GM19372 (cell line): ENCODE data around the gene C16orf92.
"Not testable (repeated sequence)": the region's sequence is repeated elsewhere in the genome, so short reads cannot be mapped to it uniquely, and the experiment has no call there.

Experiments
- ATAC-seq: cut with Tn5 transposase; IDR thresholded peaks from one replicate; pipeline ENCODE4 v1.9.1; 2021; ENCODE audit warnings: mild to moderate bottlenecking, low read depth, moderate library complexity; ENCODE audit not compliant: unreplicated experiment

Gene C16orf92

GRCh38 chr16:30003670-30004423, 19.2 kb upstream of the C16orf92 start:
- no peak for ATAC-seq

DNA sequence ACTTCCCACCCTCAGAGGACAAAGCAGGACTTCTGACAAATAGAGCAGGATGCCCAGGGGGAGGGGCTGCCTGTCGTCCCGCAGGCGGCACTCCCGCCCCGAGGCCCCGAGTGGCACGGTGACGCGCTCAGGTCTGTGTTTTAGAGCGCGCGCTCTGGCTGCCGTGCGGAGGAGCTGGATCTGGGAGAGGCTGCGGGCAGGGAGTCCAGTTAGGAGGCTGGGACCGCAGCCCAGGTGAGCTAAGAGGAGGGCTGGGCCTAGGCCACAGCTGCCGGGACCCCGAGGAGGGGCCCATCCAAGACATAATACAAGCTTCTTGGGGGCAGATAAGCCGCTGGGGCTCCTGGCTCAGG, 18.6 kb upstream of the C16orf92 start:
- ATAC-seq, result no peak

- no peak for ATAC-seq
These were observed 18.2 kb upstream of the C16orf92 start for GRCh38 chr16:30004811-30005242.

DNA sequence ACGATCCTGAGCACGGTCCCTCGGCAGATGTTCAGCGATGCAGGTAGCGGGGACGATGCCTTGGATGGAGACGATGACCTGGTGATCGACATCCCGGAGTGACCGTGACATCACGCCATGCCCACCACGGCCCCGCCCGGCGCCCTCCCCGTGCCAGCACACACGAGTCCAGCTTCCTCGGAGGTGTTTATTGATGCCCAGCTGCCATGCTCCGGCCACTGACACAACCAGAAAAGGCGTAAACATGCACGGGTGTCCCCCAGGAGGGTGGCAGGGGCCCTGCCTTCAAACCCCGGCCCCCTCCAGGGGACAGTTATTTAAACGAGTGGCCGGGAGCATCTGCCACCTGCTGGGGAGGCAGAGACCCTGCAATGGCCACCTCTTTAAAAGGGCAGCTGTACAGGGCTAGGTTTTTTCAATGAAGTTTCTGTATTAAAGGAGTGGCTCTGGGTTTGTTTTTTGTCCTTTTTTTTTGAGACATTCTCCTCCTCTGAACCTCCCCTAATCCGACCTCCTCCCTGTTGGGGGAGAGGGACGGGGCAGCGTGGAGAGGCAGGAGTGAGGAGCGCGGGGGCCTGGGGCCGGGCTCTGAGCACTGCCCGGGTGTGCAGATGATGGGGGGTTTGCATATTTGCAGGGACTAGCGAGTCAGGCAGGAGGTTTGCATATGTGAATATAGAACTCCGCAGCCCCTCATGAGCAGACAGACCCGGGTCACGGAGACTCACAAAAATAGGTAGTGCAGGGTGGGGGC, 17.5 kb upstream of the C16orf92 start:
- no peak for ATAC-seq

DNA sequence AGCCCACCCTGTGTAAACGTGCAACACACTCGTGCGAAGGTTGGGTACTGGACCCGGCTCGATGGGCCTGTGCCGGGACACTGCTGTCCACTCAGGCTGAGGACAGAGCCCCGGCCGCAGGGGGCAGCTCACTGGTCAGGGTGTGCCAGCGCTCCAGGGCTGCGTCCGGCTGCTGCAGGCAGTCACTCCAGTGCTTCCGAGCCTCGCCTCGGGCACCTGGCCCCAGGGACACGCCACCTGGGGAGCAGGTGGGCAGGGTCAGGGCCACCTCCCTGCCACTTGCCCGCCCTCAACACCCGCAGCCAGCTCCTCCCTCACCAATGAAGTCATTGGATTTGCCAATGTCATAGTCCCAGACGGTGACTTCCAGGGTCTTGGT, 16.9 kb upstream of the C16orf92 start:
- no peak for ATAC-seq

DNA sequence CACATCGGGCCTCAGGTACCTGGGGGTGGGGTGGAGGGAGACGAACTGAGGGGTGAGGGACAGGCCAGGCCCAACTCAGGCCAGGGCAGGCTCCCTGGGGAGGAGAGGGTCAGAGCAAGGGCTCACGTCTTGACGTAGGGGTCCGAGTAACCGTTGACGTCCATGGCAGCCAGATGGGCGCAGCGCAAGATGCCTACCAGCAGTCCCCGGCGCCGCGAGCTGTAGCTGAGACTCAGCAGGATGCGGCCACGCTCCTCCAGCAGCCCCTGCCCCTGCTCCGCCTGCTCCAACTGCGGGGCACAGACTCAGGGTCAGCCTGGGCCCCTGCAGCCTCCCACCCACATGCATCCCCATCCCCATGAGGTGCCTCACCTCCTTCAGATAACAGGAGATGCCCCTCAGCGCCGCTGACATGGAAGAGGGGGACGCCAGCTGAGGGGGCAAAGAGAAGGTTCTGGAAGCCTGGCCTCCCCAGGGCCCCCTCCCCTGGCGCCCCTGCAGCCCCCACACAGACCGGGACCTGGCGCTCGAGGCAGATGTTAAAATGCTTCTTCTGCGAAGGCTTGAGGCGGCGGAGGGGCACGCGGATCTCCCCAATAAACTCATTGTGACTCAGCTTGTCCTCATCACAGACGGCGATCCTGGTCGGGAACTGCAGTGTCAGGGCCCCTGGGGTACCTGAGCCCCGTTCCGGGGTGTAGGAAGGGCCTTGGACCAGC, 16.2 kb upstream of the C16orf92 start:
- ATAC-seq, result no peak

DNA sequence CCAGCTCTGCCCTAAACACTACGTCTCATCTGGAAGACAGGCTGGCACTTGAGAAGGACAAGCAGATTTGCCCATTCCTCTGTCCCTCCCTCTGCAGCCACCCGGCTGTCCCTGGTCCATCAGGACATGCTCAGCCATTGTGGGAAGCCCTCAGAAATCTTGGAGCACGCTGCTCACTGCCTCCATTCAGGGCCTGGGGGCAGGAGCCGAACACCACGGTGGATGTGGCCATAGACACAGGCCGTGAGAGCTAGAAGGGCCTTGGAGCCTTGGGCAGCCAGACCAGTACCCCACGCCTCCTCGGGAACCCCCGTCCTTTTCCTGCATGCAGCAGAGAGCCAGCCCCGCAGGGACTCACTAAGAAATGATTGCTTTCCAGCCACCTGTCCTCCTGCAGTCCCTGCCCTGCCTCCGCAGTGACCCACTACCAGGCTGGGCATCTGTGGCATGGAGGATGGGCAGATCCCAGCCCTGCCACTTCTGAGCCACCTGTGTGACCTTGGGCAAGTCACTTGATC, 15.6 kb upstream of the C16orf92 start:
- no peak for ATAC-seq

GRCh38 chr16:30009085-30009862, 13.7 kb upstream of the C16orf92 start:
- no peak for ATAC-seq

DNA sequence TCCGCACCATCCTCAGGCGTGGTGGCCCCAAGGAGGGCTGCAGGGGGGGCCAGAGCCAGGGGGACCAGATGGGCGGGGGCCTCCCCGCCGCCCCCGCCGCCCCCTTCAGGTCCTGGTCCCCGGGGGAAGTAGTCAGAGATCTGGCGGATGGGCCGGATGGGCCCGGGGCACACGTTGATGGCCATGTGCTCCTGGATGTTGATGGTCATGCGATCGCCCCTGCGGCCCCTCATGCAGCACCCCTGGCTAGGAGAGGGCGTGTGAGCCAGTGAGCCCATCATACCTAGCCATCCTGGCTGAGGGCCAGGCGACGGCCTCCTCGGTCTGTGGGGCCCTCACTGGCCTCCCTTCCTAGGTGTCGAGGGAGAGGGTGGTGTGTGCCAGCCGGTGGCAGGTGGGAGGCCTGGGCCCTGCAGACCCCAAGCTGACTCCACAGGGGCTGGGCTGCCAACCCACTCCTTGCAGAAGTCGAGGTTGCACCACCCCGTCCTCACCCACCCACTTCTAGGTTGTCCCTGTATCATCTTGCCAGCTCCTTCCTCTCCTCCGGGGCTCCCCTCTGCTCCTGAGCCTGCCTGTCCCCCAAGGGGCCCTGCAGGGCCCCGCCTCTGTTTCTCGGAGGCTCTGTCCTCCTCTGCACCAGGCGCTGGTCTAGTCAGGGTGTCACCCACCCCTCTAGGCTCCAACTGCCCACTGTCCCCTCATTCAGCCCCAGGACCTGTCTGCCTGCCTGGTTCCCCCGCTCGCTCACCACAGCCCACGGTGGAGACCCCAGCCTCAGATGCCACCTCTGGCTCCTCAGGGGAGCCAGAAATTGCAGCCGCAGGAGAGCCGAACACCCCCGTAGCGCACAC, 12.8 kb upstream of the C16orf92 start:
- ATAC-seq, result no peak

GRCh38 chr16:30010844-30011713, 11.9 kb upstream of the C16orf92 start, which contains the start of gene DOC2A:
DOC2A (minus strand) TSS chr16:30011027; CDS start chr16:30010222, 805 bp downstream.
- ATAC-seq, result no peak

- no peak for ATAC-seq
These were observed 11.1 kb upstream of the C16orf92 start for GRCh38 chr16:30011714-30012504.

DNA sequence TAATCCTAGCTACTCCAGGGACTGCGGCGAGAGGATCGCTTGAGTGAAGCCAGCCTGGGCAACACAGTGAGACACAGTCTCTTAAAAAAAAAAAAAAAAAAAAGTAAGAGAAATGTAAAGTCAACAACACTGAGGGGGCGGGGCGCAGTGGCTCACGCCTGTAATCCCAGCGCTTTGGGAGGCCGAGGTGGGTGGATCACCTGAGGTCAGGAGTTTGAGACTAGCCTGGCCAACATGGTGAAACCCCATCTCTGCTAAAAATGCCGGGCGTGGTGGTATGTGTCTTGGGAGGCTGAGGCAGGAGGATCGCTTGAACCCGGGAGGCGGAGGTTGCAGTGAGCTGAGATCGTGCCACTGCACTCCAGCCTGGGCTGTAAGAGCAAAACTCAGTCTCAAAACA, 10.4 kb upstream of the C16orf92 start:
- not testable (repeated sequence) for ATAC-seq

- ATAC-seq, result not testable (repeated sequence)
These were observed 7.5 kb upstream of the C16orf92 start for GRCh38 chr16:30015450-30015849.

GRCh38 chr16:30016555-30017276, 6.3 kb upstream of the C16orf92 start:
- no peak for ATAC-seq

GRCh38 chr16:30017277-30017656, 5.7 kb upstream of the C16orf92 start:
- no peak for ATAC-seq

- not testable (repeated sequence) for ATAC-seq
These were observed 5.1 kb upstream of the C16orf92 start for GRCh38 chr16:30017937-30018336.

GRCh38 chr16:30018731-30019158, 4.3 kb upstream of the C16orf92 start:
- no peak for ATAC-seq
